Gastroesophageal sphincter (tissue), 3 donors: Measurements from ENCODE around the gene VEGFB.

Source experiments
- POLR2A ChIP-seq, 2 donors: fragments of 450-650 bp; IDR thresholded peaks; one replicate each; pipeline ENCODE4 v1.6.1; 2017; ENCODE audit warnings: antibody characterized with exemption in 2 of 2, mild to moderate bottlenecking in 2 of 2, moderate library complexity in 1 of 2
- POLR2AphosphoS5 ChIP-seq: sonication (generic); formaldehyde crosslinking; IDR thresholded peaks from one replicate; pipeline ENCODE4 v1.6.1; 2017; ENCODE audit warnings: antibody characterized with exemption
- TF ChIP-seq, protein P1 (sequence below), 4 experiments: fragments of 200-600 bp in 2 of 4; fragments of 450-650 bp in 2 of 4; sonication (generic) in 1 of 4; IDR thresholded peaks; one replicate each; pipeline ENCODE4 v1.5.1; 2017 to 2019; ENCODE audit warnings: antibody characterized with exemption in 4 of 4, mild to moderate bottlenecking in 2 of 4, moderate library complexity in 2 of 4

DNA sequence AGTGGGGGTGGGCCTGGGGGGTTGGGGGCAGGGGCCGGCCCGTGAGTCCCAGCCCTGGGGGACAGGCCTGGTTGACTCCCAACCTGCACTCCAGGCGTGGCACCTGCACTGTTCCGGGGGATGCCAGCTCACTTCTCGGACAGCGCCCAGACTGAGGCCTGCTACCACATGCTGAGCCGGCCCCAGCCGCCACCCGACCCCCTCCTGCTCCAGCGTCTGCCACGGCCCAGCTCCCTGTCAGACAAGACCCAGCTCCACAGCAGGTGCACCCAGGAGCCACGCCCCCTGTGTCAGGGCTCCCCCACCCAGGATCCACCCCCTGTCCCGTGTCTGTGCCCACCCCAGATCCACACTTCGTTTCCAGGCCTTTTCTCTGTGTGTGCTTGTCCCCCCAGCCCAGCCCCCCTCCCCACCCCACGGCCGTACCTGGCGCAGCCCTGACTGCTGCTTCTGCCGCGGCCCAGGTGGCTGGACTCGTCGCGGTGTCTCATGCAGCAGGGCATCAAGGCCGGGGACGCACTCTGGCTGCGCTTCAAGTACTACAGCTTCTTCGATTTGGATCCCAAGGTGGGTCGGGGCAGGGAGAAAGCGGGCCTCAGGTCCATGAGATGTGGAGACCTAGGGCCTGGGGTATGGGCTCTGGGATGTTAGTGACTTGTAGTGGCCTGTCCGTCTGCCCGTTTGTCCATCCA lies 23.1 kb upstream of the VEGFB start:
- TF ChIP-seq POLR2A (IDR thresholded peaks at IDR 0.05) (no peak), POLR2AphosphoS5 (no peak)
- TF ChIP-seq, protein P1, sequence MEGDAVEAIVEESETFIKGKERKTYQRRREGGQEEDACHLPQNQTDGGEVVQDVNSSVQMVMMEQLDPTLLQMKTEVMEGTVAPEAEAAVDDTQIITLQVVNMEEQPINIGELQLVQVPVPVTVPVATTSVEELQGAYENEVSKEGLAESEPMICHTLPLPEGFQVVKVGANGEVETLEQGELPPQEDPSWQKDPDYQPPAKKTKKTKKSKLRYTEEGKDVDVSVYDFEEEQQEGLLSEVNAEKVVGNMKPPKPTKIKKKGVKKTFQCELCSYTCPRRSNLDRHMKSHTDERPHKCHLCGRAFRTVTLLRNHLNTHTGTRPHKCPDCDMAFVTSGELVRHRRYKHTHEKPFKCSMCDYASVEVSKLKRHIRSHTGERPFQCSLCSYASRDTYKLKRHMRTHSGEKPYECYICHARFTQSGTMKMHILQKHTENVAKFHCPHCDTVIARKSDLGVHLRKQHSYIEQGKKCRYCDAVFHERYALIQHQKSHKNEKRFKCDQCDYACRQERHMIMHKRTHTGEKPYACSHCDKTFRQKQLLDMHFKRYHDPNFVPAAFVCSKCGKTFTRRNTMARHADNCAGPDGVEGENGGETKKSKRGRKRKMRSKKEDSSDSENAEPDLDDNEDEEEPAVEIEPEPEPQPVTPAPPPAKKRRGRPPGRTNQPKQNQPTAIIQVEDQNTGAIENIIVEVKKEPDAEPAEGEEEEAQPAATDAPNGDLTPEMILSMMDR (IDR thresholded peaks at IDR 0.05): no peak
